TTC549 (cell line): ENCODE results near the gene DSC3.
"Not testable (repeated sequence)": the region's sequence is repeated elsewhere in the genome, so short reads cannot be mapped to it uniquely, and the experiment has no call there.

ENCODE experiments used
- FAIRE-seq: peaks from 2 replicates; lab custom pipeline; 2012; peaks lifted over from hg19 to GRCh38; lab: Jason Lieb, UNC

DSC3 gene

GRCh38 chr18:31041271-31042083 lies 1.1 kb downstream of the DSC3 start:
- no peak for FAIRE-seq

- no peak for FAIRE-seq
Observed at GRCh38 chr18:31040686-31041270, 1.8 kb downstream of the DSC3 start.

GRCh38 chr18:31039426-31039825 lies 3.1 kb downstream of the DSC3 start:
- FAIRE-seq, result no peak

- FAIRE-seq, result not testable (repeated sequence)
Observed at GRCh38 chr18:31037686-31038085, 4.9 kb downstream of the DSC3 start.

- no peak for FAIRE-seq
Observed at GRCh38 chr18:31034541-31034940, 8.0 kb downstream of the DSC3 start.

GRCh38 chr18:31030574-31031278 lies 11.8 kb downstream of the DSC3 start:
- no peak for FAIRE-seq

GRCh38 chr18:31015715-31016434 lies 26.7 kb downstream of the DSC3 start:
- FAIRE-seq, result no peak

- not testable (repeated sequence) for FAIRE-seq
Observed at GRCh38 chr18:31011455-31011854, 31.1 kb downstream of the DSC3 start.

GRCh38 chr18:31010601-31011000 lies 31.9 kb downstream of the DSC3 start:
- no peak for FAIRE-seq

GRCh38 chr18:30999887-31000628 lies 42.5 kb downstream of the DSC3 start:
- FAIRE-seq, result no peak

- FAIRE-seq, result no peak
Observed at GRCh38 chr18:30999186-30999585, 43.4 kb downstream of the DSC3 start.

GRCh38 chr18:30997223-30997622 lies 45.3 kb downstream of the DSC3 start:
- FAIRE-seq, result no peak

GRCh38 chr18:30992231-30992630 lies 50.3 kb downstream of the DSC3 start:
- no peak for FAIRE-seq

- FAIRE-seq, result no peak
Observed at GRCh38 chr18:30991397-30991796, 51.1 kb downstream of the DSC3 start.

GRCh38 chr18:30989141-30989540 lies 53.4 kb downstream of the DSC3 start:
- FAIRE-seq, result no peak

- no peak for FAIRE-seq
Observed at GRCh38 chr18:30988440-30988839, 54.1 kb downstream of the DSC3 start.

GRCh38 chr18:30987467-30988241 lies 54.9 kb downstream of the DSC3 start:
- FAIRE-seq, result no peak

- no peak for FAIRE-seq
Observed at GRCh38 chr18:30985753-30986152, 56.8 kb downstream of the DSC3 start.

- FAIRE-seq, result no peak
Observed at GRCh38 chr18:30982285-30982992, 60.1 kb downstream of the DSC3 start.

GRCh38 chr18:30978091-30978490 lies 64.5 kb downstream of the DSC3 start:
- FAIRE-seq, result not testable (repeated sequence)
